Activated T-cell treated with anti-CD3 and anti-CD28 coated beads for 4 hours (primary cell): ENCODE measurements around the gene STAT6.

Experiments used
- DNase-seq: peaks from one replicate; pipeline ENCODE4 v3.0.0-alpha.2; 2020

The STAT6 gene

DNA sequence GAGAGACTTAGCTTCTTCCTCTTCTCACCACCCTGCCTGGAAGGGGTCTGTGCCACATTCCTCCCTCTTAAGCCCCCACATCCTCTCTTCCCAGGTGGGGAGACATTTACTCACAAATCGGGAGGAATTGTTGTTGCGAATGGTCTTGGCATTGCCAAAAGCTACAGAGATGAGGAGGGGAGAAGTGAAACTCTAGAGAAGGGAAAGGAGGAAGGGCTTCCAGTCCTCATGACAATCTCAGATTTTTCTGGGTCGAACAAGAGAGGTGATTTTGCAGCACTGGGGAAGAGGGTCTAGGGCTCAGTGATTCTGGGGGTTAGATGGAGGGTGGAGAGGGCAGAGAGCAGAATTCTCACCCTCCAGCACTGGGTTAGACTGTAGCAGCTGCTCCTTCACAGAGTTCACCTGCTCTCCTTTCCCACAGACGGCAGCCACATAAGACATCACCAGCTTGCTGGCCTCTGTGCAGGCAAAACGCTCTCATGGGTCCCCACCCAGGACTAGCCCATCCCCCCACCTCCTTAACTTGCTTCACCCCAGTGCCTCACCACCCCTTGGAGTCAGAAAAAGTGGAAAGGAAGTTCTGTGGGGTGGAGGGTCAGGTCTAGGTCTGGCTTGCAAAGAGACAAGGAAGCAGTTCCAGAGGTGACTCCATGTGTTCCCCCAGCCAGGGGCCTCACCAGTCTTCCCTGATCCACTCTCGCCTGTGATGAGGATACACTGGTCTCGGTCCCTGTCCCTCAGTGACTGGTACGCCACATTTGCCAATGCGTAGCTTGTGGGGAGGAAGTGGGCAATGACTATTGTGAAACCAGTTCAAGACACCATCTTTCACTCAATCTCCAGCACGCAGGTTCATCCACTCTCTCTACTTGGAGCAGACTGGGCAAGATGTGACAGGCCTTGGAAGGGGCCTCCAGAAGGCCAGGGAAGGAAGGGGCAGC lies 63.9 kb downstream of the STAT6 start:
- DNase-seq: no peak

DNA sequence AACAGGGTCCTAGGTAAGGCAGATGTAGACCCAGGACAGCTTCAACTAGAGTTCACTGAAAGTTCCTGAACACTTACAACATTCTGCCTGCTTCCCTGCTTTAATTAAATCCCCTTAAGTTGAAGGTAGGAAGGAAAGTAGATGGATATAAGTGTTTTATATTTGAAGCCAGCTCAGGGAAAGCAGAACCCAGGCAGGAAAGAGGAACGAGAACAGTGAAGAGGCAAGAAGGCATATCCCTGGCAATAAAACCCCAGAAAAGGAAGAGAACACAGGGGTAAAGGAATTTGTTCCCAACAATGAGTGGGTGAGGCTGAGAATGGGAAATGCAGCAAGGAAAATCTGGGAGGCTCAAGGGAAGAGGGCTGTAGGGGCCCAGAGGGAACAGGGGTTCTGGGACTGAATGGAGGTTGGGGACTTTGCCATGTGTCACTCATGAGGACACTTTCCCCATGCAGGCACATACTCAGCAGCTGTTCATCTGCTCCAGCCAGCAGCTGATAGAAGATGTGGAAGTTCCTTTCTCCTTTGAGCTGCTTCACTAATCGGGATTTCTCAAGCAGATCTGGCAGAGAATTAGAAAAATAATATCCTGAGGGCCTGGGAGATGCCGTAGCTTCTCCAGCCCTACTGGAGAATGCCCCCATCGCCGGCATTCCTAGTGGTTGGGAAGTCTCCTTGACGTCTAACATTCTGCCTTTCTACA lies 64.9 kb downstream of the STAT6 start:
- no peak for DNase-seq
